Measurements from ENCODE around the gene STOML2. TPM values are rescaled to one million over a fixed set of nuclear protein-coding genes. Genes with fewer than 3 reads are reported as not detected.
A peak's percentile ranks its signal among the peaks of the same experiment; 100 is the strongest.
"Not testable (repeated sequence)": the region's sequence is repeated elsewhere in the genome, so short reads cannot be mapped to it uniquely, and the experiment has no call there.

STOML2 gene
- 81.6 and 83.4 TPM in 2 replicates for polyA plus RNA-seq (2013)

DNA sequence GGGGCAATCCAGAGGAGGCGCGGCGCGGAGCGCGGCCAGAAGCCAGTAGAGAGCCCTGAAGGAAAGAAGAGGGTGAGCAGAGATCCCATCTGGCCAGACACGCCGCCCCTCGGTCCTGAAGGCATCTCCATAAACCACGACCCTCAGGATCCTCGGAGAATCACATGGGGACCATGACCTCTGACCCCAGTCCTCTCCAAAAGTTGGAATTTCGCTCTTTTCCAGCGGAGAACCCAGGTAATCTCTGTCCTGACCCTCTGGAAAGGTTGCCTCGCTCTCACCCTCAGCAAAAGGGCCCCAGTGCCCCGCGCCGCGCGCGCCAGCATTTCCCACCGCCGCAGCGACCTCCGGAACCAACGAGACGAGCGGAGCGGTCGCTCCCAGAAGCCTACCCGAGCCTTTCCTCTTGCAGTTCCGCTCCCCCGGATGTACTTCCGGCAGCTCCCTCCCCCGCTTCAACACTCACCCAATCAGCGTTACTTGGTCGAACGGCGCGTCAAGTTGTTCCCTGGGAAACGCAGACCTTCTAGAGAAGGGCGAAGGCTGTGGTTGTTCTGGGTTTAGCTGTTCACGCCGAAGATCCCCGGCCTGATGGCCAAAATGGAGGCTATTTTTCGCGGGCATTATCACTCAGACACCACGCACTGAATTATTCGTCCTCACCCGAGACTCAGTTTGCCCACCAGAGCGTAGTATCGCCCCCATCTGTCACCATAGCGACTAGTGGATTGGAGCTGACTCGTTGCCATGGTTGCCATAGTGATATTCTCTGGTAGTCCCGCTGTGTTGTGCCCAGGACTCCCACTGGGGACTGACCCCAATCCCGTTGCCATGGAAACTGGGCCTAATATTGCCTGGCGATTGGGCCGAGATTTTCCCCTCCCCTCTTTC is at the start of gene STOML2:
TSS of gene STOML2 (minus strand) at position 363 of the 891 bp plus-strand sequence. CDS start at position 326, 37 bp downstream.
- peak within 1 kb of the TSS; percentile 9 for H3K27ac ChIP-seq (ENCODE audit: low read depth, low read length)
- H4K8ac ChIP-seq (ENCODE audit: low read depth, low read length): peak within 1 kb of the TSS; percentile 93

GRCh38 chr9:35147941-35148563 is 45.1 kb upstream of the STOML2 start:
- WGBS (ENCODE audit: extremely low coverage, insufficient coverage, insufficient read length): no CpG with 5 or more reads among the region's 5 CpGs

More for the DNA sequence above, at the start of gene STOML2:
- Histone ChIP-seq H2BK5ac (ENCODE audit: low read depth, low read length, poor library complexity) (peak within 1 kb of the TSS; percentile 42), H3K14ac (ENCODE audit: low read length) (peak within 1 kb of the TSS; percentile 62), H3K9ac (ENCODE audit: low read length) (peak within 1 kb of the TSS; percentile 92), H4K12ac (ENCODE audit: low read depth, low read length) (peak within 1 kb of the TSS; percentile 75), H3K36me3 (ENCODE audit: control insufficient read depth in 1 of 2, insufficient read depth in 2 of 2, low read length in 2 of 2) (peaks cover 53 to 59% of the 10 kb centered on the region in 2 experiments), H2BK12ac (ENCODE audit: low read length) (no peak within 1 kb of the TSS), H3K4ac (ENCODE audit: low read depth, low read length) (peak within 1 kb of the TSS; percentile 66), H3K79me1 (ENCODE audit: low read length) (peaks cover 4% of the 10 kb centered on the region), H2AFZ (ENCODE audit: insufficient read depth, low read length, poor library complexity) (peak within 1 kb of the TSS; percentile 46), H3K23ac (ENCODE audit: low read length) (no peak within 1 kb of the TSS), H3K79me2 (ENCODE audit: control insufficient read depth, insufficient read depth, low read length, poor library complexity) (peaks cover 5% of the 10 kb centered on the region), H2BK120ac (ENCODE audit: insufficient read depth, low read length, poor library complexity) (peak within 1 kb of the TSS; percentile 25), H3K4me3 (ENCODE audit: low read depth, low read length) (peak within 1 kb of the TSS; percentile 82), H3K18ac (ENCODE audit: low read length) (peak within 1 kb of the TSS; percentile 24), H3K4me2 (ENCODE audit: low read length) (peak within 1 kb of the TSS; percentile 96), H2AK5ac (ENCODE audit: low read length) (peak within 1 kb of the TSS; percentile 26), H3K9me3 (ENCODE audit: insufficient read depth, low read depth, low read length) (no peaks in the 10 kb centered on the region), H3K4me1 (ENCODE audit: control insufficient read depth in 1 of 2, insufficient read depth in 2 of 2, low read length in 2 of 2) (peaks cover 8 to 11% of the 10 kb centered on the region in 2 experiments), H4K91ac (ENCODE audit: low read depth, low read length) (peak within 1 kb of the TSS; percentile 77), H3K27me3 (ENCODE audit: insufficient read depth, low read length) (no peaks in the 10 kb centered on the region)
- peak; percentile 93 to 96 for DNase-seq
- no CpG with 5 or more reads among the region's 57 CpGs for WGBS (ENCODE audit: extremely low coverage, insufficient coverage, insufficient read length)

DNA sequence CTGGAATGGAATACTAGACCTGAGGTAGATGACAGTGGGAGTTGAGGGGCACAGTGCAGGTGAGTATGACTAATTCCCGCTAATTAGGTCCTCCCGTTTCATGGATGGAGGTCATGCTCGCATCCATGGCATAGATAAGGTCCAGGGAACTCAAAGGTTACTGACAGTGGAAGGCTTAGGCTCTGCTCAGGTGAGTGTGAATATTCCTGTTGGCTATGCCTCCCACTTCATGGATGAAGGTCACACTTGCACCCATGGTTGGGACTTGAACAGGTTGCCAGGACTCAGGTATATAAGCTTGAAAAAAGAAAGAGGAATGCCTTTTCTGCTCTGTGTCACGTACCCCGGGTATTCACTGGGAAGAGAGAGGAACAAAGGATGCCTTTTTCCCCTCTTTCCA is 39.1 kb upstream of the STOML2 start:
- no peak overlapping the region for H4K8ac ChIP-seq (ENCODE audit: low read depth, low read length)
- H2BK120ac ChIP-seq (ENCODE audit: insufficient read depth, low read length, poor library complexity): no peak overlapping the region
- H2BK12ac ChIP-seq (ENCODE audit: low read length): no peak overlapping the region
- H3K27me3 ChIP-seq (ENCODE audit: insufficient read depth, low read length): no peaks in the 10 kb centered on the region
- no peak overlapping the region for H4K91ac ChIP-seq (ENCODE audit: low read depth, low read length)
- no peaks in the 10 kb centered on the region for H3K79me2 ChIP-seq (ENCODE audit: control insufficient read depth, insufficient read depth, low read length, poor library complexity)
- H3K36me3 ChIP-seq (ENCODE audit: control insufficient read depth in 1 of 2, insufficient read depth in 2 of 2, low read length in 2 of 2): no peaks in the 10 kb centered on the region
- H4K12ac ChIP-seq (ENCODE audit: low read depth, low read length): no peak overlapping the region
- H3K4ac ChIP-seq (ENCODE audit: low read depth, low read length): no peak overlapping the region
- H2BK5ac ChIP-seq (ENCODE audit: low read depth, low read length, poor library complexity): no peak overlapping the region
- no peak overlapping the region for H3K23ac ChIP-seq (ENCODE audit: low read length)
- H3K4me1 ChIP-seq (ENCODE audit: control insufficient read depth in 1 of 2, insufficient read depth in 2 of 2, low read length in 2 of 2): no peaks in the 10 kb centered on the region
- no peak overlapping the region for H3K9ac ChIP-seq (ENCODE audit: low read length)
- H3K18ac ChIP-seq (ENCODE audit: low read length): no peak overlapping the region
- H3K79me1 ChIP-seq (ENCODE audit: low read length): no peaks in the 10 kb centered on the region
- H3K27ac ChIP-seq (ENCODE audit: low read depth, low read length): no peak overlapping the region
- H2AFZ ChIP-seq (ENCODE audit: insufficient read depth, low read length, poor library complexity): no peak overlapping the region
- peaks cover 20% of the 10 kb centered on the region for H3K9me3 ChIP-seq (ENCODE audit: insufficient read depth, low read depth, low read length)
- H2AK5ac ChIP-seq (ENCODE audit: low read length): no peak overlapping the region
- H3K14ac ChIP-seq (ENCODE audit: low read length): no peak overlapping the region
- no CpG with 5 or more reads among the region's 5 CpGs for WGBS (ENCODE audit: extremely low coverage, insufficient coverage, insufficient read length)
- no peak overlapping the region for H3K4me2 ChIP-seq (ENCODE audit: low read length)
- no peak overlapping the region for H3K4me3 ChIP-seq (ENCODE audit: low read depth, low read length)
- no peak for DNase-seq

More at GRCh38 chr9:35147941-35148563, 45.1 kb upstream of the STOML2 start:
- H2AK5ac ChIP-seq (ENCODE audit: low read length); H4K8ac ChIP-seq (ENCODE audit: low read depth, low read length); H3K14ac ChIP-seq (ENCODE audit: low read length); H3K4me2 ChIP-seq (ENCODE audit: low read length); H2BK120ac ChIP-seq (ENCODE audit: insufficient read depth, low read length, poor library complexity); H3K4me3 ChIP-seq (ENCODE audit: low read depth, low read length); H3K4ac ChIP-seq (ENCODE audit: low read depth, low read length); H2BK5ac ChIP-seq (ENCODE audit: low read depth, low read length, poor library complexity); H3K79me2 ChIP-seq (ENCODE audit: control insufficient read depth, insufficient read depth, low read length, poor library complexity); H3K9me3 ChIP-seq (ENCODE audit: insufficient read depth, low read depth, low read length); H3K18ac ChIP-seq (ENCODE audit: low read length); H4K12ac ChIP-seq (ENCODE audit: low read depth, low read length); H3K36me3 ChIP-seq (ENCODE audit: control insufficient read depth in 1 of 2, insufficient read depth in 2 of 2, low read length in 2 of 2); H2BK12ac ChIP-seq (ENCODE audit: low read length); H3K79me1 ChIP-seq (ENCODE audit: low read length); H3K27ac ChIP-seq (ENCODE audit: low read depth, low read length); H3K27me3 ChIP-seq (ENCODE audit: insufficient read depth, low read length); H3K4me1 ChIP-seq (ENCODE audit: control insufficient read depth in 1 of 2, insufficient read depth in 2 of 2, low read length in 2 of 2); H4K91ac ChIP-seq (ENCODE audit: low read depth, low read length); H3K9ac ChIP-seq (ENCODE audit: low read length); H3K23ac ChIP-seq (ENCODE audit: low read length); H2AFZ ChIP-seq (ENCODE audit: insufficient read depth, low read length, poor library complexity): not testable (repeated sequence)
- DNase-seq: peak; percentile 6 to 48

DNA sequence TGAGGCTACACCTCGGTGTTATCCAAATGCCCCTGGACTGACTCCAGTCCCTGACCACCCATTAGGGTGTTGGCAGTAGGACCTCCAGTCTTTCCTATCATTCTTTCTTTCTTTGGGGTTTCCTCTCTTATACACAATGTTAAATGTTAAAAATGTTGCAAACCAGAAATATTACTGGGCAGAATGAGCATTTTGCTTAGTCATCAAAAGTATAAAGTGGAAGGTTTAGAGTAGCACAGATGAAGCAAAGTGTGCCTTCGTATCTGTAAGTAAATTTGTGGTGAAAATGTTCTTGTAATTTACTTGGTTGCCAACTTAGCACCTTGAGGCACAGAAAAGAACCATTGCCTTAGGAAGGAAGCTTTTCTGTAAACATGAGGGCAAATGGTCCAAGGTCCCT is 37.2 kb upstream of the STOML2 start:
- no CpG with 5 or more reads among the region's 2 CpGs for WGBS (ENCODE audit: extremely low coverage, insufficient coverage, insufficient read length)
- Histone ChIP-seq H3K4me2 (ENCODE audit: low read length) (no peak overlapping the region), H3K4ac (ENCODE audit: low read depth, low read length) (no peak overlapping the region), H3K79me1 (ENCODE audit: low read length) (no peaks in the 10 kb centered on the region), H3K4me3 (ENCODE audit: low read depth, low read length) (no peak overlapping the region), H3K9me3 (ENCODE audit: insufficient read depth, low read depth, low read length) (peaks cover 21% of the 10 kb centered on the region), H4K91ac (ENCODE audit: low read depth, low read length) (no peak overlapping the region), H3K18ac (ENCODE audit: low read length) (no peak overlapping the region), H2AFZ (ENCODE audit: insufficient read depth, low read length, poor library complexity) (no peak overlapping the region), H2BK120ac (ENCODE audit: insufficient read depth, low read length, poor library complexity) (no peak overlapping the region), H3K27me3 (ENCODE audit: insufficient read depth, low read length) (no peaks in the 10 kb centered on the region), H4K8ac (ENCODE audit: low read depth, low read length) (no peak overlapping the region), H4K12ac (ENCODE audit: low read depth, low read length) (no peak overlapping the region), H3K79me2 (ENCODE audit: control insufficient read depth, insufficient read depth, low read length, poor library complexity) (no peaks in the 10 kb centered on the region), H3K23ac (ENCODE audit: low read length) (no peak overlapping the region), H3K14ac (ENCODE audit: low read length) (no peak overlapping the region), H3K9ac (ENCODE audit: low read length) (no peak overlapping the region), H3K27ac (ENCODE audit: low read depth, low read length) (no peak overlapping the region), H3K4me1 (ENCODE audit: control insufficient read depth in 1 of 2, insufficient read depth in 2 of 2, low read length in 2 of 2) (no peaks in the 10 kb centered on the region), H2BK5ac (ENCODE audit: low read depth, low read length, poor library complexity) (no peak overlapping the region), H2AK5ac (ENCODE audit: low read length) (no peak overlapping the region), H2BK12ac (ENCODE audit: low read length) (no peak overlapping the region), H3K36me3 (ENCODE audit: control insufficient read depth in 1 of 2, insufficient read depth in 2 of 2, low read length in 2 of 2) (no peaks in the 10 kb centered on the region)
- no peak for DNase-seq

Measured in trophoblast cell (in vitro differentiated cells and primary cell).